NCI-H1694 treated with DMSO at 0.1 percent for 48 hours (cell line): ENCODE results near the gene CDK1.

ENCODE experiments used
- DNase-seq: peaks from one replicate; lab custom pipeline; 2025; lab: John Stamatoyannopoulos, UW

CDK1 gene

DNA sequence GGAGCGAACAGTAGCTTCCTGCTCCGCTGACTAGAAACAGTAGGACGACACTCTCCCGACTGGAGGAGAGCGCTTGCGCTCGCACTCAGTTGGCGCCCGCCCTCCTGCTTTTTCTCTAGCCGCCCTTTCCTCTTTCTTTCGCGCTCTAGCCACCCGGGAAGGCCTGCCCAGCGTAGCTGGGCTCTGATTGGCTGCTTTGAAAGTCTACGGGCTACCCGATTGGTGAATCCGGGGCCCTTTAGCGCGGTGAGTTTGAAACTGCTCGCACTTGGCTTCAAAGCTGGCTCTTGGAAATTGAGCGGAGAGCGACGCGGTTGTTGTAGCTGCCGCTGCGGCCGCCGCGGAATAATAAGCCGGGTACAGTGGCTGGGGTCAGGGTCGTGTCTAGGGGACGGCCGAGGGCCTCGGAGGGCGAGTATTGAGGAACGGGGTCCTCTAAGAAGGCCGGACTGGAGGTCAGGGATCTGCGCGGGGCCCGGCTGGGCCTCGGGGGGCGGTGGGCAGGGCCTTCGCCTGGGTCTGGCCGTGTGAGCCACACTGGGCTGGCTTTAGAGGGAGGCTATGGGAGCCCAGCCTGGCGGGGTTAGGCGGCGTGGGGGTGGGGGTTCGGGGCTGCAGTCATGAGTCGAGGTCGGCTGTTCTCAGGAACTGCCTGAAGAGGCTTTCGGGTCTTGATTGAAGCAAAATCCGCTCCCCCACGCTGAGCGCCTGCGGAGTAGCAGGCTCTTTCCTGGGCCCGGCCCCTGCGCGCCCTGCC, at the start of gene CDK1:
CDK1 (plus strand) TSS at position 265 of the 757 bp plus-strand sequence. CDS start 1,688 bp downstream, outside the sequence.
- peak; percentile 96 for DNase-seq

DNA sequence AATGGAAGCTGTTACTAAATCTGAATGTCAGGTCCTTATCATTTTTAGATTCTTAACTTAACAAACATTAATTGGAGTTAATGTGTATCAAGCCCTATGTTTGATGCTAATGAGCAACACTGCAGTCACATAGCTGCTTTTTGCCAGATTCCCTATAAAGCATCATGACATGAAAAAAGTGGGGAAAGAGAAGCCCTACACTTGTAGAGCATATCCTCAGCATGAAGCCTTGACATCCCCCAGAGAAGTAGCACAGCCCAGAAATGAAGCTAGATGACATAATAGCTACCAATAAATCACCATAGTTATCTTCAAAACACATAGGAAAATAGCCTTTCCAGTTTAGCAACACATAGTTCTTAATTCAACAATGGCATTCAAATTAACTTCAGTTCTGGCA, 49.2 kb upstream of the CDK1 start:
- DNase-seq = no peak

DNA sequence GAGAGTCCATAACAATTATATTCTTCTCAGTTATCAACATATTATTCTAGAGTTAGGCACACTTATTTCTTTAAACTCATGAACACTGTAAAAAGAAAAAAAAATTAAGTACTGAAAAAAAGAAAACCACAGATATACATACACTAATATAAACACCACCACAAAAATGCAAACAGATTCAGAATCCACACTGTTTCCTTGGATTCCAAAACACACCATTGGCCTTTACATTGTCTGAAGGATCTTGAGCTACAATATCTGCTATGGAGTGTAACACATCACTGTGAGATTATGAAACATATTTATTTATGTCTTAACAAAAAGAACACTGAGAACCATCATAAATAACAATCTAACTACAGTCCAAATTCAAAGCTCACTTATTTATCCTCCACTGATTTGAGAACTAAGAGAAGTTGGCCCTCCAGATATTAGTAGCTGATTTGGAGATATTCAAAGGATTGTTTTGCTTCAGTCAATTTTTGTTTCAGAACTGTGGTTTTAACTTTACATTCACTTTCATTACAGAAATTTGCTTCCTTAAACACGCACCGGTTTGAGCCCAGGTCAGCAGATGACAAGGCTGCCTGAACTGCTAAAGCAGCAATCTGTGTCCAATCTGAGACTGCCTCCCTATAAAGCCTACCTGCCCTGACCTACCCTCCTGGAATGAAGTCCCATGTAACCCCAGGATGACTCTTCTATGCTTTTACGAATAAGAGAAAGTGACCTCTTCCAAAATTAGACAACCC, 47.0 kb upstream of the CDK1 start:
- DNase-seq = no peak

DNA sequence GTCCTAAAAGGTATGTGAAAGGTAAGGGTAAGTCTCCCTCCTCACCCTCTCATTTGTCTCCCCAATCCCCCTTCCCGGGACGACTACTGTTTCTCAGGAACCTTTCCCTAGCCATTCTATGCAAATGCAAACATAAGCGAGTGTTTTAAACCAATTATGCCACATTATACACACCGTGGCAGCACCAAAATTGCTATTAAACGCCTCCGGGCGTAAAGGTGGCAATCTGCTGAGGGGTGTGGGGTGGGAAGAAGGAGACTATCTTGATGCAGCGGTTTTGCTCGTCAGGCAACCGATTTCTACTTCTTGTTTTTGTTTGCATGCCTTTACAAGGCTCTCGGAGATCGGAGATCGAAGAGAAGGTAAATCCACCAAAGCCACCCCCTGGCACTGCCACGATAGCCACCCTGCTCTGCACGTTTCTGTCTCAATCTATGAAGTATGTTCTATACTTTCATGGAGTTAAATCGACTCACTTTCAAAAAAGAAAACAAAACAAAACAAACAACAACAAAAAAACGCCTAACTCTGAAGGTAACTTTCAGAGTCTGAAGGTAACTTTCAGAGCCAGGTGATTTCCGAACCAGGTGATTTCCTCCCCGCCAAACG, 46.0 kb upstream of the CDK1 start:
- DNase-seq = no peak

DNA sequence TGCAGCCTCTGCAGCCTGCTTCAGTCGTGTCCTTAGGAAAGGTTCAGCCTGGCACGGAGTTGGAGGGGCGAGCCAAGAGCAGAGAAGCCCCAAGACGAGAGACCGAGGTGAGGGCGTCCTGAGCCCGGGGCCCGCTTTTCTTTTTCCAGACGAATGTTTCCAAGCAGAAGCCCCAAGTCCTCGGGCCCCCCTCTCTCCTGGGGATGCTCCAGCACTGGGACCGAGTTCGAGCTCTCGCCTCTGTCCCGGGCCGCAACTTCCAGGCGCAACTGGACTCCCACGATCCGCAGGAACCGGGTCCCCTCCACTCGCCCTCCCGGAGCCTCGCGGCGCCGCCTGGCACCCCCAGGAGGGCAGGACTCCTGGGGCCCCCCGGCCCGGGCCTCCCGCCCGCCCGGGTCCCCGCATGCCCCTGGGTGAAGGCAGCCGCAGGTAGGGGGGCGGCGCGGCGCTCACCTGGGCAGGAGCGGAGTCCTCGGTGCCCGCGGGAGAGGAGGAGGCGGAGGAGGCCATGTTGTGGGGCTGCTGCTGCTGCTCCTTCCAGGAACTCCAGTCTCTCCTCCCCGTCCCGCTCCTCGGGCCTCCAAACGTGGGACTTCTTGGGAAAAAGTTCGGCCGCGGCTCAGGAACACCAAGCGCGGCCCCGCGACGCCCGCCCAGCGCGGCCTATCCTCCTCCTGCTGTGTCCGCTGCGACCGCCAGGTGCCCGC, 45.3 kb upstream of the CDK1 start:
- peak; percentile 4 for DNase-seq

DNA sequence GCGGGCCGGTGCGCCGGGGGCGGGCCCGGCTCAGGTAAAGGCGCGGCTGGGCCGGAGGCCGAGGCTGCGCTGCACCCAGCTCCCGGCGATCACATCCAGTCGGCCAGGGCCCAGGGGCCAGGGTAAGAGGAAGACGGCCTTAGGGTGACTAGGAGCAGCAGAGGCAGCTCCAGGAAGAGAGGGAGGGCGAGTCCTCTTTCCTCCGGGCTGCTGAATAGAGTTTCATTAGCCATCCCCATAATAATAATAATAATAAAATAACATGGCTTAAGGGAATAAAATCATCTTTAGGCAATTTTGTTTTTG, 44.8 kb upstream of the CDK1 start:
- no peak for DNase-seq

DNA sequence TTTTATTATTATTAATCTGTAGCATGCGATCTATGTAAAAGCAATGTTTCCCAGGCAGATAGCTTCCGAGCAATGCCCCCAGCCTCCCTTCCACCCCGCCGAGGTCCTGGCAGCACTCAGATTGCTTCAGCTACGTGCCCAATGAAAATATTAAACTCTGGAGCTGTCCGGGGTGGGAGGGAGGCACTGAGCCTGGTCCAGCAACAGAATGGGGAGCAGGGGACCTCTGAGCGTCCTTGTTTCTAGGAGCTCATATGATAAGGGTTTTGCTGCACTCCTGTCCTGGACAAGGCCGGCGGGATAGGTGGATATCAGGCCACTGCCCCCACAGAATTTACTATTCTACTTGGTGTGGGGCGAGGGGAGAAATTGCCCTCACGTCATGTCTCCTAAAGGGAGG, 44.5 kb upstream of the CDK1 start:
- no peak for DNase-seq

DNA sequence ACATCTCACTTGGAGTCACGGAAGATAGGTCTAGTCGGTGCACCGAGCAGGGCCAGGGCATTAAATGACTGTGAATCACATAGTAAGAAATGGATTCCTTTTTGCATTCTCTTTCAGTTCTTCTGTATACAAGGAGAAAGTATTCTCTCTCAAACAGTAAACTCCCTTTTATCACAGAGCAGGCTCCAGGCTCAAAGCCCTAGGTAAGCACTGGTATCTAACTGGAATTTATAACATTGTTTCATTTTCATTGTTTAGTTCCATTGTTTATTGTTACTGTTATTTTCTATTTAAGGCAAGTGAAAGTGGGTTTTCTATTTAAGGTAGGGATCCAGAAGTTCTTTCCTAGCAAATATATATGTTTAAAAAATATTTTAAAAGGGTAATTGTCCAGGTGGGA, 44.1 kb upstream of the CDK1 start:
- no peak for DNase-seq

DNA sequence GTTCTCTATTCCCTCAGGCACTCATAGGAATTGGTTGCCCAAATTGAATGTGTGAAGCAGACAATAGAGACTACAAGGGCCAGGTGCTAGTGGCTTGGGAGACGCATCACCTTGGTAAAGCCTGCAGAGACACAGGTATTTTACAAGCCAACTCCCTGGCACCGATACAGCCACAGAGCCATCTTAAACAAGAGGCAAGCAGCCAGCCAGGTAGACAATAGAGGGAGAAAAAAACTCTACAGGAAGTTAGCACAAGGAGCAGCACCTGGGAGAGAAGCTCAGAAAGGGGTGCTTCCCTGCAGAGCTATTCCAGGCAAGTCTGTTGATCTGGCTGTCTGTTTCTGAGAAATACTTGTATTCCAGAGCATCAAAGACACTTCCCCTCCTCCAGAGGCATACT, 43.0 kb upstream of the CDK1 start:
- no peak for DNase-seq

DNA sequence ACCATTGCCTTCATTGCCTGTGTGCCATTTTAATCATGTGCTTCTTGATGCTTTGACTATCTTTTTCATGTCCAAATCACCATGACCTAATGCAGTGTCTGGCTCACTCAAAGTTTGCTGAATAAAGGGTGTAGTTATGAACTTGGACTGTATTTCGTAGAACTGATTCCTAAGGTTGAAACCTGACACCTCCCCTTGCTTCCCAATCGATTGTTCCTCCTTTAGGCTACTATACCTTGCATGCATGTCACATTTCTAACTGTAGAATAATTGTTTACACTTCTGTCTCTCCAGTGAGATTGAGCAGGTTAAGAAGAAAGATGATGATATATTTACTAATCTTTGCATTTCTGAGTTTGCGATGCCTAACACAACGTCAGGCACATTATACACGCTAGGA, 41.0 kb upstream of the CDK1 start:
- no peak for DNase-seq

DNA sequence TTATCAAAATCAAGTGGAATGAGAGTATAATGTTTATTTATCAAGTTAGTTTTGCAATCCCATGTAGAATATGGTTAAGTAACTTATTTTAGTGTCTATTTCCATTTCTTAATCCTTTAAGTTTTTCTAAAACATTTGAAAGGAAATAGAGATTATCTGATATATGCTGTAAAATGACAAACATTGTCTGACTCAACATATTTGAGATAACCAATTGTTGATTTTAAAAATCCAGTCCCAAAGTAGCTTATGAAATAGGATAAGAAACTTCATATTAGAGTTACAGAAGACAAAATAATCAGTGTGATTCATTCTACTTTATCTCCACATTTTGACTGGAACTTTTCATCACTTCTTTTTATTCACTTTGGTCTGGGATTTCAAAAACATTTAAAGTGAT, 38.7 kb upstream of the CDK1 start:
- no peak for DNase-seq

DNA sequence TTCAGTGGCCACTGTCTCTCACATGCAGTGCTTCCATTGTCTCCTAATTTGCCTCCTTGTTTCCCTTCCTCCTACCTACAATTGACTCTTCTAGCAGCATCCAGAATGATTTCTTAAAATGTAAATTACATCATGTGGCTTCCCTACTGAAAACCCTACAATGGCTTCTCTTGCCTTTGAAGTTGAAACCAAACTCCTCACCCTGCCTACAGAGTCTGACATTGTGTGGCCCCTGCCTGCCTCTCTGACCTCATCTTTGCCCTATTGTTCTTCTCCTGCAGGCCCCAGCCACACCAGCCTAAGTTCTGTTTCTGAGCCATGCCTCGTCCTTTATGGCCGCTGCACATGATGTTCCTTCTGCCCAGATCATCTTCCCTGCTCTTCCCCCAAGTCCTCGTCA, 35.8 kb upstream of the CDK1 start:
- DNase-seq = no peak

DNA sequence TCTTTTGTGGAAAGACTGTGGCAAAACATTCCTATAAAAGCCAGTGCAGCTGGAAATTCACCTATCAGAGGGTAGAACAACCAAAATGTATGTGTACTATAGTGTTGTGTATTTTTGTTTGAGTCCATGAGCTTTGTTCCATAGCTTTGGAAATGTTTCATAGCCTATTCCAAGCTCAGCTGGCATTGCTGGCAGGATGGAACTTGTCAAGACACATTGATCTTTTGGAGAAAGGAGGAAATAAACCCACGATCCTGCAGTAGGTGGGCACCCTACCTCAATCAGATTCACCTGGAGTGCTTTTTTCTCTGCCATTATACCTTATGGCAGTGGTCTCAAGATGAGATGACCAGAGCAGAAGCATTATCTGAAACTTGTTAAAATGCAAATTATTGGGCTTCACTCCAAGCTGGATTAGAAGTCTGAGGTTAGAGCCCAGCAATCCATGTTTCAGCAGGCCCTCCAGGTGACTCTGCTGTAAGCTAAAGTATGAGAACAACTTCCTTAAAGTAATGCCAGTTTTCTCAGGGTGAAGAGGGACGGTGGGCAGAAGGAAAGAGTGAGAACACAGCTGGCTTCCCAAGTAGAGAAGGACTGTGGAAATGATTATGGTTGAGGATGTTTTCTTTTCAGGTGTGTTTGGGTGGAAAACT, 30.3 kb upstream of the CDK1 start:
- no peak for DNase-seq

DNA sequence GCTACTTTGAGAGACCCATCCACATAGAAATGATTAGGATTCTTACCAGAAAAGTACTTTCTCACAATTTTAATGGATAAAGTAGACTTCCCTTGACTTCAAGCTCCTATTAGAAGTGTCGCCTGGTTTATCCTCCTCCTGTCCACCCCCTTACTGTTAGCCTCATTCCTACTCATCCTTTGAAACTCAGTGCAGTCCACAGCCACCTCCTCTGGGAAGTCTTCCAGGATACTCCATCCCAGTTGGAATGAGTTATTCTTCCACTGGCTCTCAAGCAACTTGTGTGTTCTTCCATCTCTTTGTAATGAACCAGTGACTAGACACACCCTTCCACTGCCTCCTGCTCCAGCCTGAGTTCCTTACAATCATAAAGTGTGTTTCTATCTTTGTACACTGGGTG, 25.1 kb upstream of the CDK1 start:
- DNase-seq = no peak

DNA sequence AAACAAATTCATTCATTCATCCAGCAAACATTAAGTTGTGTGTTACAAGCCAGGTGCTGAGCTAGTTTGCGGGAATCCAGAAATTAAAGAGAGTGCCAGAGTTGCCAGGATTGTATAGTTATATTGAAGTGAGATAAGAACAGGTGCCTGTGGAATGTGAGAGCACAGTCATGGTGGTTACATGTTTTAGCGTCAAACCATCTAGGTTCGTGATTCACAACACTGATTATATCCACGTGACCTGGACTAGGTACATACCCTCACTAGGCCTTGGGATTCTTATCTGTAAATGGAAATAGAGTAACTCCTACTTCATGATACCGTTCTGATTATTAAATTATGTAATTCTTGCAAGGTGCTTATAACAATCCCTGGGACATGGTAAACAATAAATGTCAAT, 24.5 kb upstream of the CDK1 start:
- DNase-seq = no peak

DNA sequence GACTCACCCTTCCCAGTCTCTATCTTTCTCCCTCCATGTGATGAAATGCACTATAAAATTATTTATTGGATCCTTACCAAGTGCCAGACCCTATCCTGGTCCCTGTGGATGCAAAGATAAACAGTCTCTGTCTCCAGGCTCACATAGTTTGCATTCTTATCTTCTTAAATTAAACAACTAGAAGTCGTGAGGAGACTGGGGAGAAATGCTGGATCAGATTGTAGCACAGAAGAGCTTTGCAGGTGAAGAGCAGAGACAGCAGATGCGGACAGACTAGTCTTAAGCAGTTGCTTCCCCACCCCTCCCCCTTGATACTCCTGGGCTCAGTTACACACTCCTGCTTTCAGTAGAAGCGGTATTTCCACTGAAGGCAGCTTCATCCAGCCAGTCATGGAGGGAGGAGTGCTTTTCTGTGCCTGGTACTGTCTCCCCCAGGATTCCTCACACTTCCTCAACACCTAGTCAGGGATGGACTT, 20.8 kb upstream of the CDK1 start:
- DNase-seq = no peak

DNA sequence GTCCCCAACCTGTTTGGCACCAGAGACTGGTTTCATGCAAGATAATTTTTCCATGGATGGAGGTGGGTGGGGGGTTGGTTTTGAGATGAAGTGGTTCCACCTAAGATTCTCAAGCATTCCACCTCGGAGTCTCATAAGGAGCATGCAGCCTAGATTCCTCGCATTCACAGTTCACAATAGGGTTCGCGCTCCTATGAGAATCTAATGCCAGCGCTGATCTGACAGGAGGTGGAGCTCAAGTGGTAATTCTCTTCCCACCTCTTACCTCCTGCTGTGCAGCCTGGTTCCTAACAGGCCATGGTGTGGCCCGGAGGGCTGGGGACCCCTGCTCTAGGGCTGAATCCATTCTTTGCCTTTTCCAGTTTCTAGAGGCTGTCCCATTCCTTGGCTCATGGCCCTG, 19.1 kb upstream of the CDK1 start:
- no peak for DNase-seq

DNA sequence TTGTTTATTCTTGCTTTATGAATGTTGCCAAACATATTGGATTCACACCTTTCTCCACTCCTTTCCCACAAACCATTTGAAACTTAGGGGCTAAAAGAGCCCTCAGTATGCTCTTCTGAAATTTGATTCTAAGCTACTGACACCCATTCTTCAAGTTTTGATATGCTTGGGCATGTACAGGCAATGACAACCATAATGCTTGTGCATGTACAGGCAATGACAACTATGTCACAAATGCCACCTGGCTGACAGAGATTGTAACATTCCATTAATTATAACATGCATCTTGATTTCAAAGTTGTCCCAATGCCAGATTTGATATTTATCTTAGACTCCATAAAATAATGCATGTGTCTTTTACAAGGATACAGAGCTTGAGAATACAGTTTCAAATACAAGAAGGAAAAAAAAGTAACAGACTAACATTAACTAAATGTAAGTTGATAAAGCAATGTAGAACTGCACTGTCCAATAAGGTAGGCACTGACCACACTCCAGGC, 17.5 kb upstream of the CDK1 start:
- peak; percentile 14 for DNase-seq

DNA sequence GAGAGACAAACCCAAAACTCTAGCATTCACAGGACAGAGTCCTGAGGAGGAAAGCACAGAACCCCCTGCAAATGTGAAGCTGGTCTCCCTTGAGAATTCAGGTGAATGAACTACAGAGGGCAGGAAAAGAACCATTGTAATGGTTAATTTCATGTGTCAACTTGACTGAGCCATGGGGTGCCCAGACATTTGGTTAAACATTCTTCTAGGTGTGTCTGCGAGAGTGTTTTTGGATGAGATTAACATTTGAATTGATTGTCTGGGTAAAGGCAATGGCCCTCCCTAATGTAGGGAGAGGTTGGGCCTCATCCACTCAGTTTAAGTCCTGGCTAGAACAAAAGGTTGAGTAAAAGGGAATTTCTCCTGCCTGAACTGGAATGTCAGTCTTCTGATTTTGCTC, 15.7 kb upstream of the CDK1 start:
- no peak for DNase-seq

DNA sequence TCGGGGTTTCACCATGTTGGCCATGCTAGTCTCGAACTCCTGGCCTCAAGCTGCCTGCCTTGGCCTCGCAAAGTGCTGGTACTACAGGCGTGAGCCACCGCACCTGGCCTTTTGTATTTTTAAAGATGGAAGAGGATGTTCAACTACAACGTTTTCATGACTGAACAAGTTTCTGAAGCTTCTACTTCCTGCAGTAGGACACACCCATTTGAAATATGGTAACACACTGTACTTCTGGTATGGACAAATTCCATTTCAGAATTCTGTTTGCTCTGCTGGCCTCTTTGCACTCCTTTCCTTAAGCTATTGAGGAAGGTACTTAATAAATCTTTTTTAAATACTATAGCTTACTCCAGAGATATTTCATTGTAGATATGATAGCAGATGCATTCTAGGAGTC, 10.9 kb upstream of the CDK1 start:
- no peak for DNase-seq

DNA sequence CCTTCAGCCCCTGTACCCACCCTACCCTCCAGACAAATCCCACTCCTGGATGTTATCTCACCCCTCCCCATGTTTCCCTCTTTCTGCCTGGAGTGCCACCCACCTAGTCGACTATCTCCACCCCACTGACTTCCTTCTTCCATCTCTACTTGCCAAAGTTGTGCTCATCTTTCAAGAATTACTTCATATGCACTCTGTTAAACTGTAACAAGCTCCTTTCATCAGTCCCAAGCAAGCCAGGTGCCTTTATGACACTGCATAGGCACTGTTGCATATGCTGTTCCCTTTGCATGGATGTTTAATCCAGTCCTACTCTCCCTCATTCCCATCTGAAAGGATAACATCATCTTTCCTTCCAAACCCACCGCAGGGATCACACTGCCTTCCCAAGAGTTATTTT, 8.9 kb upstream of the CDK1 start:
- DNase-seq = no peak

DNA sequence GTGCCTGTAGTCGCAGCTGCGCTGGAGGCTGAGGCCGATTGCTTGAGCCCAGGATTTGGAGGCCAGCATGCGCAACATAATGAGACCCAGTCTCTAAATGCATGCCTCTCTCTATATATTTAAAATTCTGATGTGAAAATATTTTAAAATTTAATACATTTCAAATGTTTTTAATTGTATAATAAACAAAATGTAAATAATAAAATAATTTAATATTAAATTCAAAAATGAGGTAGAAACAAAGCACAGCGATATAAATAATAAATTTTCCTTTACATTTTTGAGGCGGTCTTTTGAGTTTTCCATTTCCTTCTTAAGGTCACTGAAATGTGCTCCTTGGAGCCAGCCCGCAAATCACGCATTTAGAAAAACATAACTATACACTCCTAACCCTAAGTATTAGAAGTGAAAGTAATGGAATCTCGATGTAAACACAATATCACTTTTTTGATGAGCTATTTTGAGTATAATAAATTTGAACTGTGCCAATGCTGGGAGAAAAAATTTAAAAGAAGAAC, 523 bp upstream of the CDK1 start:
- DNase-seq = no peak
